Activated effector memory CD4-positive, alpha-beta T cell treated with anti-CD3 and anti-CD28 coated beads, Interleukin-2, amount 50 U/mL, for 16 hours (primary cell): Measurements from ENCODE around the gene ZNF772.

ENCODE experiments used
- DNase-seq: peaks from one replicate; pipeline ENCODE4 v3.0.0-alpha.2; 2020

Gene ZNF772

GRCh38 chr19:57435062-57435978 is 42.0 kb downstream of the ZNF772 start, which contains the start of gene ZNF749:
Gene ZNF749, plus strand, starts transcription at chr19:57435325. Its CDS starts 254 bp downstream, at chr19:57435579.
- DNase-seq: peak; percentile 98

DNA sequence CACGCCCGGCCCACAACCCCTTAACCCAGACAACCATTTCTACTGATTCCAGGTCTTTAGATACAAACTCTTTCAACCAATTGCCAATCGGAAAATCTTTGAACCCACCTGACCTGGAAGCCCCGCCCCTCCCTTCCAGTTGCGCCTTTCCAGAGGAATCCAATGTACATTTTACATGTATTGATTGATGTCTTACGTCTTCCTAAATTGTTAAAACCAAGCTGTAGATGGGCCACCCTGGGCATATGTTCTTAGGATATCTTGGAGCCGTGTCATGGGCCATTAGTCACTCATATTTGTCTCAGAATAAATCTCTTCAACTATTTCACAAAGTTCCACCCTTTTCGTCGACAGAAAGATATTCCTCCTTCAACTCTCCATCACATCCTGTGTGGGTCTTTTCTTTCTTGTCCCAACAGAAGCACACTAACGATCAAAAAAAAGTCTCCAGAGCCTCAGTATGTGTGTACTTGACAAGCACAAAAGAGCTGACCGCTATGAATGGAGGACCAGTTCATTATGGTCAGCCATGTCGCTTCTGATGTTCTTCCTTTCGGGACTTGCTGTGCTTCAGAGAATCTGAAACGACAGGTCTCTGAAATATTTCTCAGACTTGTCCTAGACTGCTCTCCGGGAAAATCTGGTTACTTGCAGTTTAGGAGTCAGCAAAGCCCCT is 42.8 kb downstream of the ZNF772 start:
- DNase-seq: no peak

DNA sequence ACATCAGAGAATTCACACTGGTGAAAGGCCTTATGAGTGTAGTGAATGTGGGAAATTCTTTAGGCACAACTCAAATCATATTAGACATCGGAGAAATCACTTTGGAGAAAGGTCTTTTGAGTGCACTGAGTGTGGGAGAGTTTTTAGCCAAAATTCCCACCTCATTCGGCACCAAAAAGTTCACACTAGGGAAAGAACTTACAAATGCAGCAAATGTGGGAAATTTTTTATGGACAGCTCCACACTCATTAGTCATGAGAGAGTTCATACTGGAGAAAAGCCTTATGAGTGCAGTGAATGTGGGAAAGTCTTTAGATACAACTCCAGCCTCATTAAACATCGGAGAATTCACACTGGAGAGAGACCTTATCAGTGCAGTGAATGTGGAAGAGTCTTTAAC is 56.3 kb downstream of the ZNF772 start:
- DNase-seq: no peak

GRCh38 chr19:57419439-57419838 is 57.9 kb downstream of the ZNF772 start:
- DNase-seq: no peak
